Mesendoderm (in vitro differentiated cells): ENCODE results near the gene ZNRF1.

Experiments
- DNase-seq: peaks from one replicate; pipeline ENCODE4 v3.0.0; 2013
- H2AK5ac ChIP-seq: 2 replicates; pipeline ENCODE4 v1.6.1; 2013; ENCODE audit warnings: low read length, inconsistent platforms
- H2BK120ac ChIP-seq: 2 replicates; pipeline ENCODE4 v1.6.1; 2013; ENCODE audit warnings: low read depth, mild to moderate bottlenecking, low read length, moderate library complexity, mixed read lengths
- H2BK15ac ChIP-seq: replicated peaks from 2 replicates; pipeline ENCODE4 v1.6.1; 2013; ENCODE audit warnings: low read depth, mild to moderate bottlenecking, moderate library complexity
- H2BK5ac ChIP-seq: 2 replicates; pipeline ENCODE4 v1.6.1; 2013; ENCODE audit warnings: low read length, inconsistent platforms
- H3K18ac ChIP-seq: 2 replicates; pipeline ENCODE4 v1.6.1; 2013; ENCODE audit warnings: mild to moderate bottlenecking, low read length, mixed read lengths
- H3K23ac ChIP-seq: one replicate; pipeline ENCODE4 v1.6.1; 2013; ENCODE audit warnings: low read length
- H3K27ac ChIP-seq: 2 replicates; pipeline ENCODE4 v1.5.1; 2013; ENCODE audit warnings: low read depth, mild to moderate bottlenecking, inconsistent platforms, low read length, moderate library complexity
- H3K27me3 ChIP-seq: 2 replicates; pipeline ENCODE4 v1.6.1; 2013; ENCODE audit warnings: low read length, control low read depth, mild to moderate bottlenecking, inconsistent platforms; ENCODE audit not compliant: insufficient read depth, poor library complexity
- H3K36me3 ChIP-seq: 2 replicates; pipeline ENCODE4 v1.6.1; 2013; ENCODE audit warnings: low read length, inconsistent platforms; ENCODE audit not compliant: control insufficient read depth, insufficient read depth
- H3K4ac ChIP-seq: one replicate; pipeline ENCODE4 v1.6.1; 2013; ENCODE audit warnings: low read depth, mild to moderate bottlenecking, low read length, moderate library complexity
- H3K4me1 ChIP-seq: 2 replicates; pipeline ENCODE4 v1.6.1; 2013; ENCODE audit warnings: low read depth, low read length, inconsistent platforms; ENCODE audit not compliant: control insufficient read depth
- H3K4me2 ChIP-seq: 2 replicates; pipeline ENCODE4 v1.6.1; 2013; ENCODE audit warnings: low read length
- H3K4me3 ChIP-seq: 2 replicates; pipeline ENCODE4 v1.5.1; 2013; ENCODE audit warnings: mild to moderate bottlenecking, low read length
- H3K56ac ChIP-seq: one replicate; pipeline ENCODE4 v1.6.1; 2013; ENCODE audit warnings: low read length
- H3K79me1 ChIP-seq: 2 replicates; pipeline ENCODE4 v1.6.1; 2013; ENCODE audit warnings: low read length, inconsistent platforms
- H3K79me2 ChIP-seq: 2 replicates; pipeline ENCODE4 v1.6.1; 2013; ENCODE audit warnings: mild to moderate bottlenecking, low read length; ENCODE audit not compliant: control insufficient read depth, insufficient read depth
- H3K9ac ChIP-seq: 2 replicates; pipeline ENCODE4 v1.6.1; 2013; ENCODE audit warnings: low read length, inconsistent platforms
- H4K5ac ChIP-seq: one replicate; pipeline ENCODE4 v1.6.1; 2013; ENCODE audit warnings: low read length
- H4K8ac ChIP-seq: one replicate; pipeline ENCODE4 v1.6.1; 2013; ENCODE audit warnings: low read depth, mild to moderate bottlenecking, control low read depth, low read length, moderate library complexity
- whole genome bisulfite sequencing: extraction: QIAGEN DNeasy Blood & Tissue Kit; methylation state at CpG from one replicate; pipeline ENCODE4 v1.1.7; 2013; ENCODE audit warnings: low lambda C conversion rate, missing lambda C conversion rate; ENCODE audit not compliant: insufficient coverage; ENCODE audit errors: extremely low coverage; 5-methylcytosine and 5-hydroxymethylcytosine counted together

Gene ZNRF1

GRCh38 chr16:75099738-75100602 is 101.1 kb downstream of the ZNRF1 start:
- Histone ChIP-seq H4K5ac (no peak overlapping the region), H3K4me2 (no peak overlapping the region), H3K18ac (no peak overlapping the region), H2BK15ac (no peak overlapping the region), H3K23ac (no peak overlapping the region), H3K79me1 (peaks cover 11% of the 10 kb centered on the region), H2AK5ac (no peak overlapping the region), H3K4me1 (peaks cover 8% of the 10 kb centered on the region), H2BK5ac (no peak overlapping the region), H3K27me3 (no peaks in the 10 kb centered on the region), H4K8ac (no peak overlapping the region), H2BK120ac (no peak overlapping the region), H3K36me3 (no peaks in the 10 kb centered on the region), H3K56ac (peak overlapping the region; percentile 44), H3K79me2 (no peaks in the 10 kb centered on the region), H3K9ac (no peak overlapping the region), H3K27ac (no peak overlapping the region), H3K4me3 (no peak overlapping the region), H3K4ac (no peak overlapping the region)
- peak; percentile 54 for DNase-seq
- WGBS: no CpG with 5 or more reads among the region's 16 CpGs

- no peak overlapping the region for H2AK5ac ChIP-seq
- H2BK15ac ChIP-seq: no peak overlapping the region
- no peak overlapping the region for H3K4ac ChIP-seq
- no peak overlapping the region for H4K8ac ChIP-seq
- H3K4me3 ChIP-seq: no peak overlapping the region
- H4K5ac ChIP-seq: no peak overlapping the region
- H3K56ac ChIP-seq: no peak overlapping the region
- no peak overlapping the region for H2BK120ac ChIP-seq
- no peak overlapping the region for H3K9ac ChIP-seq
- H3K27ac ChIP-seq: no peak overlapping the region
- peaks cover 11% of the 10 kb centered on the region for H3K79me1 ChIP-seq
- H3K18ac ChIP-seq: no peak overlapping the region
- peaks cover 8% of the 10 kb centered on the region for H3K4me1 ChIP-seq
- H2BK5ac ChIP-seq: no peak overlapping the region
- no peaks in the 10 kb centered on the region for H3K27me3 ChIP-seq
- H3K23ac ChIP-seq: no peak overlapping the region
- H3K36me3 ChIP-seq: no peaks in the 10 kb centered on the region
- no peak for DNase-seq
- no peaks in the 10 kb centered on the region for H3K79me2 ChIP-seq
- WGBS: no CpG with 5 or more reads among the region's 3 CpGs
- no peak overlapping the region for H3K4me2 ChIP-seq
Observed at GRCh38 chr16:75100603-75100990, 101.8 kb downstream of the ZNRF1 start.

GRCh38 chr16:75101635-75102034 is 102.8 kb downstream of the ZNRF1 start:
- H3K79me2 ChIP-seq: no peaks in the 10 kb centered on the region
- no peak for DNase-seq
- no CpG with 5 or more reads among the region's 3 CpGs for WGBS

GRCh38 chr16:75102595-75102994 is 103.8 kb downstream of the ZNRF1 start:
- Histone ChIP-seq H3K4ac (no peak overlapping the region), H3K4me2 (no peak overlapping the region), H2AK5ac (no peak overlapping the region), H2BK15ac (no peak overlapping the region), H3K79me1 (peaks cover 11% of the 10 kb centered on the region), H3K4me1 (peaks cover 6% of the 10 kb centered on the region), H2BK5ac (no peak overlapping the region), H3K56ac (no peak overlapping the region), H3K4me3 (no peak overlapping the region), H3K23ac (no peak overlapping the region), H3K27ac (no peak overlapping the region), H3K18ac (no peak overlapping the region), H4K5ac (no peak overlapping the region), H3K9ac (no peak overlapping the region), H3K27me3 (no peaks in the 10 kb centered on the region), H3K79me2 (no peaks in the 10 kb centered on the region), H3K36me3 (no peaks in the 10 kb centered on the region), H2BK120ac (no peak overlapping the region), H4K8ac (no peak overlapping the region)
- no peak for DNase-seq
- no CpG with 5 or more reads among the region's 9 CpGs for WGBS

More at GRCh38 chr16:75101635-75102034, 102.8 kb downstream of the ZNRF1 start:
- Histone ChIP-seq H4K8ac (no peak overlapping the region), H2AK5ac (no peak overlapping the region), H3K4me1 (peaks cover 6% of the 10 kb centered on the region), H3K79me1 (peaks cover 11% of the 10 kb centered on the region), H3K27me3 (no peaks in the 10 kb centered on the region), H3K9ac (no peak overlapping the region), H3K56ac (no peak overlapping the region), H3K4me2 (no peak overlapping the region), H3K27ac (no peak overlapping the region), H3K4me3 (no peak overlapping the region), H3K23ac (no peak overlapping the region), H3K18ac (no peak overlapping the region), H3K36me3 (no peaks in the 10 kb centered on the region), H2BK120ac (no peak overlapping the region), H2BK5ac (no peak overlapping the region), H2BK15ac (no peak overlapping the region), H4K5ac (no peak overlapping the region), H3K4ac (no peak overlapping the region)

GRCh38 chr16:75103994-75104393 is 105.2 kb downstream of the ZNRF1 start:
- Histone ChIP-seq H4K5ac (no peak overlapping the region), H3K18ac (no peak overlapping the region), H2AK5ac (no peak overlapping the region), H3K23ac (no peak overlapping the region), H3K56ac (no peak overlapping the region), H3K4ac (no peak overlapping the region), H2BK15ac (no peak overlapping the region), H3K27me3 (no peaks in the 10 kb centered on the region), H3K79me2 (no peaks in the 10 kb centered on the region), H3K4me3 (no peak overlapping the region), H3K36me3 (no peaks in the 10 kb centered on the region), H3K9ac (no peak overlapping the region), H2BK120ac (no peak overlapping the region), H2BK5ac (no peak overlapping the region), H3K79me1 (peaks cover 8% of the 10 kb centered on the region), H3K27ac (no peak overlapping the region), H3K4me2 (no peak overlapping the region), H3K4me1 (peaks cover 3% of the 10 kb centered on the region), H4K8ac (no peak overlapping the region)
- no peak for DNase-seq
- no CpG with 5 or more reads among the region's 5 CpGs for WGBS

- Histone ChIP-seq H3K27ac (no peak overlapping the region), H3K4me2 (no peak overlapping the region), H3K36me3 (no peaks in the 10 kb centered on the region), H3K4me3 (no peak overlapping the region), H3K56ac (no peak overlapping the region), H3K4ac (no peak overlapping the region), H3K23ac (no peak overlapping the region), H4K5ac (no peak overlapping the region), H2BK120ac (no peak overlapping the region), H2BK15ac (no peak overlapping the region), H2AK5ac (no peak overlapping the region), H2BK5ac (no peak overlapping the region), H3K18ac (no peak overlapping the region), H3K79me2 (no peaks in the 10 kb centered on the region), H3K79me1 (peaks cover 8% of the 10 kb centered on the region), H3K9ac (no peak overlapping the region), H4K8ac (no peak overlapping the region), H3K4me1 (peaks cover 3% of the 10 kb centered on the region), H3K27me3 (no peaks in the 10 kb centered on the region)
- WGBS: no CpG with 5 or more reads among the region's 11 CpGs
- DNase-seq: no peak
Observed at GRCh38 chr16:75104836-75105235, 106.0 kb downstream of the ZNRF1 start.
